Eye (tissue), 1 donor: ENCODE measurements around the gene RCOR2.
"Not testable (repeated sequence)": the region's sequence is repeated elsewhere in the genome, so short reads cannot be mapped to it uniquely, and the experiment has no call there.

Source experiments
- DNase-seq: peaks from one replicate; pipeline ENCODE4 v3.0.0-alpha.2; 2015

RCOR2 gene

GRCh38 chr11:63916837-63917691 is at the start of gene RCOR2:
TSS of gene RCOR2 (minus strand) at chr11:63917164. CDS start at chr11:63916456, 708 bp downstream.
- DNase-seq, result peak; percentile 94

- no peak for DNase-seq
Observed at GRCh38 chr11:63966444-63966843, 49.5 kb upstream of the RCOR2 start.

GRCh38 chr11:63963895-63964294 is 46.9 kb upstream of the RCOR2 start:
- not testable (repeated sequence) for DNase-seq

- DNase-seq, result peak; percentile 65
Observed at GRCh38 chr11:63961608-63962412, 44.8 kb upstream of the RCOR2 start.

- DNase-seq, result no peak
Observed at GRCh38 chr11:63958008-63958407, 41.0 kb upstream of the RCOR2 start.

GRCh38 chr11:63952570-63952969 is 35.6 kb upstream of the RCOR2 start:
- no peak for DNase-seq

GRCh38 chr11:63951779-63952536 is 35.0 kb upstream of the RCOR2 start:
- no peak for DNase-seq

- DNase-seq, result peak; percentile 90
Observed at GRCh38 chr11:63945477-63946163, 28.7 kb upstream of the RCOR2 start.

GRCh38 chr11:63944987-63945386 is 28.0 kb upstream of the RCOR2 start:
- DNase-seq, result no peak

GRCh38 chr11:63942803-63943202 is 25.8 kb upstream of the RCOR2 start:
- no peak for DNase-seq

GRCh38 chr11:63941901-63942300 is 24.9 kb upstream of the RCOR2 start:
- no peak for DNase-seq

- no peak for DNase-seq
Observed at GRCh38 chr11:63940786-63941185, 23.8 kb upstream of the RCOR2 start.

GRCh38 chr11:63939397-63939891 is 22.5 kb upstream of the RCOR2 start:
- peak; percentile 57 for DNase-seq

GRCh38 chr11:63938479-63939396 is 21.8 kb upstream of the RCOR2 start, which contains the start of gene NAA40:
TSS of gene NAA40 (plus strand) at chr11:63939002. CDS start at chr11:63939097, 95 bp downstream.
- peak; percentile 97 for DNase-seq

GRCh38 chr11:63937713-63938478 is 20.9 kb upstream of the RCOR2 start:
- no peak for DNase-seq

- no peak for DNase-seq
Observed at GRCh38 chr11:63933459-63933858, 16.5 kb upstream of the RCOR2 start.

GRCh38 chr11:63931876-63932275 is 14.9 kb upstream of the RCOR2 start:
- DNase-seq, result no peak

- no peak for DNase-seq
Observed at GRCh38 chr11:63931045-63931444, 14.1 kb upstream of the RCOR2 start.

- DNase-seq, result no peak
Observed at GRCh38 chr11:63929616-63930015, 12.7 kb upstream of the RCOR2 start.

GRCh38 chr11:63923319-63923718 is 6.4 kb upstream of the RCOR2 start:
- no peak for DNase-seq
